GM23248 (cell line): ENCODE data around the gene ZNF749.

Source experiments
- EZH2 ChIP-seq: fragments of 200-600 bp; sonication (generic); IDR thresholded peaks from 2 replicates; pipeline ENCODE4 v1.6.1; 2018; ENCODE audit warnings: antibody characterized with exemption, mild to moderate bottlenecking; ENCODE audit not compliant: insufficient read depth, poor library complexity, severe bottlenecking
- EZH2phosphoT487 ChIP-seq: fragments of 200-600 bp; sonication (generic); IDR thresholded peaks from 2 replicates; pipeline ENCODE4 v1.6.1; 2018; ENCODE audit warnings: antibody characterized with exemption, moderate library complexity, mild to moderate bottlenecking, low read depth; ENCODE audit not compliant: insufficient read depth

DNA sequence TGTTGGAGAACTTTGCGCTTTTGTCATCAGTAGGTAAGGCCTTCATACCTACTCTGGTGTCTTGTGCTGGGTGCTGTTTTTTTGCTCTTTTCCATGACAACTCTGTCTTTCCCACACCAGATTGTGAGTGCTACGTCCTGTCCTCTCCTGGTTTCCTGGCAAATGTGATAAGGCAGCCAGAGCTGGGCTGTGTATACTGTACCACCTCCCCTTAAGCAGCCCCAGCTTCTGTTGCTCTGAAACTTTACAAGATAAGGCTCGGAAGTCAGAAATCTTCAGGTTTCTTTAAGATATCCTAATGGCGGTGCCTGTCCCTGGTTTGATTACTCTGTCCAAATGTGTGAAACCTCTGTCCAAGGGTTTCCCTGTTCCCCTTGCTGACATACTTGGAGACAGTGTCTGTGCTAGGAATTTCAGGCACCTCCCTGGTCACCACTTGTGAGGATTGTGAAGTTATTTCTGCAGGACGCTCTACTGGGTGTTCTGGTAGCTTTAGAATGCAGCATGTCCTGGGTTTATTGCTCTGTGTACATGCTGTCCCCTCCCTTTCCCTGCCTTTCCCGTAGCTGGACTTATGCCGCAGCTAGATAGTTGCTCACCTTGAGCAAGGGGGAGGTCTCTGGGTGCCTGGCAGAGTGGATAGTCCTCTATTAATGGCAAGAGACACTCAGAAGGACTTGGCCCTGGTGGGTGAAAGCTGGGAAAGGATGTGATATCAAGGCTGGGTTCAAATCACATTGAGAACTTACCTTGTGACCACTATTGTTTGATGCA lies 7.0 kb downstream of the ZNF749 start:
- TF ChIP-seq EZH2 (no peak), EZH2phosphoT487 (no peak)
